Adipocyte (in vitro differentiated cells): ENCODE results near the gene UBE2S.
"Not testable (repeated sequence)": the region's sequence is repeated elsewhere in the genome, so short reads cannot be mapped to it uniquely, and the experiment has no call there.

Experiments used
- DNase-seq: peaks from one replicate; pipeline ENCODE4 v3.0.0-alpha.2; 2015; ENCODE audit warnings: low read depth
- H3K27me3 ChIP-seq: replicated peaks from 2 replicates; pipeline ENCODE4 v1.7.0; 2013; ENCODE audit warnings: mild to moderate bottlenecking, low read length, moderate library complexity; ENCODE audit not compliant: control insufficient read depth, insufficient read depth
- H3K36me3 ChIP-seq: 2 replicates; pipeline ENCODE4 v1.7.0; 2013; ENCODE audit warnings: low read length, mild to moderate bottlenecking, moderate library complexity; ENCODE audit not compliant: control insufficient read depth, insufficient read depth, severe bottlenecking
- H3K4me1 ChIP-seq: 2 replicates; pipeline ENCODE4 v1.7.0; 2013; ENCODE audit warnings: mild to moderate bottlenecking, low read length, moderate library complexity; ENCODE audit not compliant: control insufficient read depth, insufficient read depth
- H3K4me3 ChIP-seq: 2 replicates; pipeline ENCODE4 v1.7.0; 2013; ENCODE audit warnings: mild to moderate bottlenecking, low read length, moderate library complexity
- H3K9ac ChIP-seq: 2 replicates; pipeline ENCODE4 v1.7.0; 2013; ENCODE audit warnings: mild to moderate bottlenecking, low read length, moderate library complexity
- H3K9me3 ChIP-seq: 2 replicates; pipeline ENCODE4 v1.7.0; 2013; ENCODE audit warnings: mild to moderate bottlenecking, low read length, moderate library complexity; ENCODE audit not compliant: control insufficient read depth

The UBE2S gene

GRCh38 chr19:55419624-55420236 lies 12.1 kb upstream of the UBE2S start:
- Histone ChIP-seq H3K27me3 (peaks cover 18% of the 10 kb centered on the region), H3K9me3 (no peaks in the 10 kb centered on the region), H3K4me3 (no peak overlapping the region), H3K9ac (no peak overlapping the region), H3K36me3 (no peaks in the 10 kb centered on the region), H3K4me1 (no peaks in the 10 kb centered on the region)
- DNase-seq, result no peak

DNA sequence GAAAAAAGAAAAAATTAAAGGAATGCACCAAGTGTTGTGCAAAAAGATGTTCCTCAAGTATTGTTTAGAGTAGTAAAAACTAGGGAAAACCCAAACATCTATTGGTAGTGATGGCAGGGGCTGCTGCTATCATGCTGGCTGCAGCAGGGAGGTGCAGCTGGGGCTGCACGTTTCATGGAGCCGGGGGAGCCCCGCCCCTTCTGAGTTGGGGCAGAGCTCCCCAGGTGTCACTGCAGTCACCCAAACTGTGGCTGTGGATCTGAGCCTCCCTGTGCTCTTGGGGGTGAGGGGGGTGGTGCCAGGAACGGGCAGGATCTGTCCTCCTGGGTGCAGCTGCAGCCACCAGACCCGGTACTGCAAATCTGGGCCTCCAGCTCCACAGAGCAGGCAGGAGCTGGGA lies 11.5 kb upstream of the UBE2S start:
- H3K36me3 ChIP-seq, result no peaks in the 10 kb centered on the region
- H3K27me3 ChIP-seq, result peaks cover 18% of the 10 kb centered on the region
- H3K4me1 ChIP-seq, result no peaks in the 10 kb centered on the region
- DNase-seq, result no peak
- H3K4me3 ChIP-seq, result no peak overlapping the region
- no peak overlapping the region for H3K9ac ChIP-seq
- H3K9me3 ChIP-seq, result no peaks in the 10 kb centered on the region

- no peaks in the 10 kb centered on the region for H3K36me3 ChIP-seq
- no peaks in the 10 kb centered on the region for H3K9me3 ChIP-seq
- peak; percentile 92 for DNase-seq
- peaks cover 13% of the 10 kb centered on the region for H3K27me3 ChIP-seq
- H3K4me1 ChIP-seq, result no peaks in the 10 kb centered on the region
- no peak overlapping the region for H3K9ac ChIP-seq
- H3K4me3 ChIP-seq, result no peak overlapping the region
Measured at GRCh38 chr19:55418185-55418584, 10.6 kb upstream of the UBE2S start.

GRCh38 chr19:55410168-55410567 lies 2.6 kb upstream of the UBE2S start:
- H3K27me3 ChIP-seq, result no peaks in the 10 kb centered on the region
- H3K4me1 ChIP-seq, result peaks cover 17% of the 10 kb centered on the region
- H3K36me3 ChIP-seq, result peaks cover 11% of the 10 kb centered on the region
- no peak overlapping the region for H3K4me3 ChIP-seq
- no peaks in the 10 kb centered on the region for H3K9me3 ChIP-seq
- no peak for DNase-seq
- H3K9ac ChIP-seq, result no peak overlapping the region

- not testable (repeated sequence) for H3K27me3 ChIP-seq, DNase-seq, H3K9ac ChIP-seq, H3K4me3 ChIP-seq, H3K9me3 ChIP-seq
- peaks cover 15% of the 10 kb centered on the region for H3K36me3 ChIP-seq
- peaks cover 17% of the 10 kb centered on the region for H3K4me1 ChIP-seq
Measured at GRCh38 chr19:55409179-55409578, 1.6 kb upstream of the UBE2S start.

DNA sequence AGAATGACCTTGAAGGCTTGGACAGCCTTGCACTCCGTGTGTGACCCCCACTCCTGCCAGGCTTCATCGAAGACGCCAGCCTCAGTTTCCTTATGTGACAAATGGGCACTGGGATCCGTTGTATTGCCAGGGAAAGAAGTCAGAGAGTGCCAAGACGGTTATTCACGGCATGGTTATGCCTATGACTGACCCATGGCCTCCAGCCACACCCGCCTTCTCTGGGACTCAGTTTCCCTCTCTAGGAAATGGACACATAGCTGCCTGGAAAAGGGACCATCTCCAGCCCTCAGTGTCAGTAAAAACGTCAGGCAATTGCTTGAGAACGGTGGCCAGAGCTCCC lies 915 bp upstream of the UBE2S start:
- peaks cover 20% of the 10 kb centered on the region for H3K36me3 ChIP-seq
- H3K4me3 ChIP-seq, result peak overlapping the region; percentile 87
- no peaks in the 10 kb centered on the region for H3K27me3 ChIP-seq
- H3K9ac ChIP-seq, result peak overlapping the region; percentile 85
- H3K9me3 ChIP-seq, result no peaks in the 10 kb centered on the region
- H3K4me1 ChIP-seq, result peaks cover 17% of the 10 kb centered on the region
- DNase-seq, result no peak

- no peaks in the 10 kb centered on the region for H3K27me3 ChIP-seq
- peaks cover 17% of the 10 kb centered on the region for H3K4me1 ChIP-seq
- no peaks in the 10 kb centered on the region for H3K9me3 ChIP-seq
- peaks cover 25% of the 10 kb centered on the region for H3K36me3 ChIP-seq
- DNase-seq, result peak; percentile 100
- H3K4me3 ChIP-seq, result peak overlapping the region; percentile 87
- peak overlapping the region; percentile 91 for H3K9ac ChIP-seq
Measured at GRCh38 chr19:55407800-55408532, 378 bp upstream of the UBE2S start.

DNA sequence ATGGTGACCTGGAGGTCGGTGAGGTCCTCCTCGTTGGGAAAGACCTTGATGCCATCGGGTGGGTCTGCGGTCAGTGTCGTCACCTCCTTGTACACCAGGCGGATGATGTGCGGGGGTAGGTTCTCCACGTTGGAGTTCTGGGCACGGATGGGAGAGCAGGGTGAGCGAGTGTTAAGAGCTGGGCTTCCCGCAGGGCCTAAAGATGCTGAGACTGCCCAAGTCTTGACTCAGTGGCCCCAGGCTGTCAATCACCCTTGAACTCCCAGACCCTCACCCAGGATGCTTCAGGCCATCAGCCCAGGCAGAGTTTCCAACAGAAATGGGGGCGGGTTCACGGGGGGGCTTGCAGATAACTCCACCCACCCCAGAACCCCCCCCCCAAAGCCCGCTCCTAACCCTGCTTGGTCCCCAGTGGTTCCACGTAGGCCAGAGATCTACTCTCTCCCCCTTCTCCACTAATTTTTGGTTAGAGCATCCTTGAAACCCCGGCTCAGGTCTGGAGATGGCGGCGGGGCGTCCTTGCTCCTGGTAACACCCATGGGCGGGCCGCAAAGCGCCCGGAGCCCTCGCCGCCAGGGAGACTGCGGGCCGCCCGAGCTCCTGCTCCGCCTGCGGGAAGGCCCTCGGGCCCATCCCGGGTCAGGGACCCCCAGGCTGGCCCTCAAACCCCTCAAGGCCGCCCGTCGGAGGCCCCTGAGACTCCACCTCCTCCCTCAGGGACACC lies 600 bp downstream of the UBE2S start:
- peak; percentile 68 for DNase-seq
- Histone ChIP-seq H3K9ac (peak overlapping the region; percentile 91), H3K27me3 (no peaks in the 10 kb centered on the region), H3K9me3 (no peaks in the 10 kb centered on the region), H3K4me3 (peak overlapping the region; percentile 87), H3K4me1 (peaks cover 17% of the 10 kb centered on the region), H3K36me3 (peaks cover 34% of the 10 kb centered on the region)

DNA sequence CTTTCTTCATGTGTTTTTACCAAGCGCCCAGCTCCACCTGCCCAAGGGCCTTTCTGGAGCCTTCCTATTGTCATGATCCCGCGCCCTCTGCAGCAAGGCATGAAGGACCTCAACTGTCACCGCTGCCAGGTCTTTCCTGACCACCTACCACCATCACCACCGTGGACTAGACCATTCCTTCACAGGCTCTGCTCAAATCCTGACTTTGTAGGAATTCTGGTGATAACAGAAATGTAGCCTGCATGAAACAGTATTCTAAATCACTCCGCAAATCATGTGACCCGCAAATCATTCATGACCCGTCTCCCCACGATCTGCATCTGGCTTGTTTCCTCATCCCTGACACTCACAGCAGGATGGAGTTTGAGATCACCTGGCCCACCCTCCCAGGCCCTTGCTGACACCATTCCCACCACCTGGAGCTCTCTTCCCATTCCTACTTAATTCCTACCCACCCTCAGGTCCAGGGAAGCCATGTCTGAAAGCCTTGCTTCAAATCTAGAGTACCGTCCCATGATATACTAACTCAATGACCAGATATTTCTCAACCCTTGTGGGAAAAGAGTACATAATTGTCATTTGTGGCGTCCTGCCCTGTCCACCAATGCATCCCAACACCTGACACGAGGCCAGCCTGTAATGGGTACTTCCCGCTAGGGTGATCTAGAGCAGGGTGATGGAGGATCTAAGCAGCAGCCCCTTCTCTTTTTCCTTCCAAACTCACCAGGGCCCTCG lies 1.3 kb downstream of the UBE2S start:
- Histone ChIP-seq H3K9ac (peak overlapping the region; percentile 91), H3K36me3 (peaks cover 38% of the 10 kb centered on the region)

GRCh38 chr19:55405638-55406037 lies 1.9 kb downstream of the UBE2S start:
- H3K27me3 ChIP-seq, result no peaks in the 10 kb centered on the region
- peaks cover 42% of the 10 kb centered on the region for H3K36me3 ChIP-seq
- no peaks in the 10 kb centered on the region for H3K9me3 ChIP-seq
- no peak for DNase-seq
- peaks cover 17% of the 10 kb centered on the region for H3K4me1 ChIP-seq
- peak overlapping the region; percentile 91 for H3K9ac ChIP-seq
- peak overlapping the region; percentile 87 for H3K4me3 ChIP-seq

More for the DNA sequence above, 1.3 kb downstream of the UBE2S start:
- Histone ChIP-seq H3K27me3 (no peaks in the 10 kb centered on the region), H3K4me1 (peaks cover 17% of the 10 kb centered on the region), H3K9me3 (no peaks in the 10 kb centered on the region), H3K4me3 (peak overlapping the region; percentile 87)
- DNase-seq, result no peak

DNA sequence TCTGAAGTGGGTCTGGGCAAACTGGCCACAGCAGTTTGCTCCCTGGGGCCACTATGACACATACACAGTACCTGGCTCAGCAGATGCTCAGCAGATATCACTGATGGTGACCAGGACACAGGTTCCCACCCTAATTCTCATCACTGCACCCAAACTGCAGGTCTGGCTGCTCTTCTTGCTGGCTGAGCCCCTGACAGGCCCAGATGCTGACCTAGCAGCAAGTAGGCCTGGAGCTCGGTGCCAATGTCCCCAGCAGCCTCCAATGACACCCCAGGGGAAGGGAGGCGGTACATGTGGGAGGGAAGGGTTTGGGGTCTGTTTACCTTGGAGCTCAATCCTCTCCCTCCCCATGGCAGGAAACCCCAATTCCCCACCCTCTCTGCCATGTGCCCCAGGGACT lies 5.1 kb downstream of the UBE2S start:
- Histone ChIP-seq H3K27me3 (no peaks in the 10 kb centered on the region), H3K4me3 (no peak overlapping the region), H3K36me3 (peaks cover 46% of the 10 kb centered on the region), H3K9ac (peak overlapping the region; percentile 21), H3K9me3 (no peaks in the 10 kb centered on the region), H3K4me1 (peaks cover 12% of the 10 kb centered on the region)
- DNase-seq, result no peak
